ENCODE results near the gene OR5W2. TPM values are rescaled to one million over a fixed set of nuclear protein-coding genes. Genes with fewer than 3 reads are reported as not detected.

The OR5W2 gene
- total RNA-seq (not detected), polyA plus RNA-seq (not detected)

DNA sequence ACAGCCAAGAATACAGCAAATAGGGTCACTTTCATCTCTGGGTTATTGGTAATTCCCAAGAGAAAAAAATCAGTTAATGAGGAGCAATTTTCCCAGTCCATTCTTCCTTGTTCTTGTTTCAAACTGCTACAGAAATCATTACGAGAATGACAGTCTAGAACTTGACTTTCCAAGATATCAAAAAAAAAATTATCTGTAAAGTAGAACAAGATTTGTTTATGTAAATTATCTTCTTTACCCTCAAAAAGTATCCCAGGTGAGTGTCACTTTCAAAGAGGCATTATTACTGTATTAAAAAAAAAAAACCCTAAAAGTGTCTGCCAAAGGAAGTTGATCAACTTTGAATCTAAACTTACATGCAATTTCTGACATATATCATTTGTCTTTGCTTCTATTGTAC, at the start of gene OR5W2:
Gene OR5W2 (minus strand): TSS at position 101 of the 400 bp plus-strand sequence. CDS start 0 bp downstream, at position 101.
- Mint-ChIP-seq H3K4me3 (no peak within 1 kb of the TSS), H3K27ac (no peak within 1 kb of the TSS), H3K9me3 (peaks cover 0 to 22% (median 3%) of the 10 kb centered on the region in 7 donors), H3K27me3 (no peaks in the 10 kb centered on the region), H3K4me1 (no peaks in the 10 kb centered on the region), H3K36me3 (no peaks in the 10 kb centered on the region)
- Histone ChIP-seq H3K27me3 (ENCODE audit: control insufficient read depth, insufficient read depth, low read length) (no peaks in the 10 kb centered on the region), H3K27ac (ENCODE audit: insufficient read depth, low read length, poor library complexity, severe bottlenecking) (no peak within 1 kb of the TSS), H3K9me3 (ENCODE audit: control insufficient read depth in 2 of 2, low read length in 2 of 2) (no peaks in the 10 kb centered on the region), H3K4me3 (ENCODE audit: low read depth, low read length) (no peak within 1 kb of the TSS), H3K36me3 (ENCODE audit: control insufficient read depth, insufficient read depth, low read length) (no peaks in the 10 kb centered on the region), H3K4me1 (ENCODE audit: control insufficient read depth, insufficient read depth, low read length, poor library complexity, severe bottlenecking) (no peaks in the 10 kb centered on the region)
- DNase-seq (no peak), ATAC-seq (ENCODE audit: low read depth in 2 of 2) (no peak)

- peaks cover 0 to 15% (median 3%) of the 10 kb centered on the region in 7 donors for H3K9me3 Mint-ChIP-seq
- no peak overlapping the region for H3K4me3 Mint-ChIP-seq
- no peaks in the 10 kb centered on the region for H3K36me3 ChIP-seq (ENCODE audit: control insufficient read depth, insufficient read depth, low read length)
- no peak overlapping the region for H3K27ac ChIP-seq (ENCODE audit: insufficient read depth, low read length, poor library complexity, severe bottlenecking)
- no peaks in the 10 kb centered on the region for H3K36me3 Mint-ChIP-seq
- H3K4me1 ChIP-seq (ENCODE audit: control insufficient read depth, insufficient read depth, low read length, poor library complexity, severe bottlenecking), result no peaks in the 10 kb centered on the region
- no peaks in the 10 kb centered on the region for H3K27me3 ChIP-seq (ENCODE audit: control insufficient read depth, insufficient read depth, low read length)
- no peak for ATAC-seq (ENCODE audit: low read depth in 2 of 2)
- H3K9me3 ChIP-seq (ENCODE audit: control insufficient read depth in 2 of 2, low read length in 2 of 2), result no peaks in the 10 kb centered on the region
- H3K27ac Mint-ChIP-seq, result no peak overlapping the region
- H3K27me3 Mint-ChIP-seq, result no peaks in the 10 kb centered on the region
- H3K4me3 ChIP-seq (ENCODE audit: low read depth, low read length), result no peak overlapping the region
- DNase-seq, result no peak
- no peaks in the 10 kb centered on the region for H3K4me1 Mint-ChIP-seq
Measured at GRCh38 chr11:55956521-55956920, 42.1 kb upstream of the OR5W2 start.

DNA sequence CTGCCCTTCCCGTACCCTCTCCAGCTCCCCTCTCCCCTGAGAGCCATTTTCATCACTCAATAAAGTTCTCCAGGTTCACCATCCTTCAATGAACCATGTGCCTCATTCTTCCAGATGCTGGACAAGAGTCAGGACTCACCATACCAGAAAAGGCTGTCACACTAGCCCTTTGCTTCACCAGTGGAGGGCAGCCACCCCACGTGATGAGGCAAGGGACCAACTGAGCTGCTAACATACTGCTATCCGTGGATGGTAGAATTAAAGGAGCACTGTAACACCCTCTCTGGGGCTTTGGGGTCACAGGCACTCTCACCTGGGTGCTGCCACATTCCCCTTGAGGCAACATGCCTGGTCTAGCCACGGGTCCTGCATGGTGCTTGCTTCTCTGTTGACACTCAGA, 34.9 kb upstream of the OR5W2 start:
- Histone ChIP-seq H3K36me3 (ENCODE audit: control insufficient read depth, insufficient read depth, low read length) (no peaks in the 10 kb centered on the region), H3K4me1 (ENCODE audit: control insufficient read depth, insufficient read depth, low read length, poor library complexity, severe bottlenecking) (no peaks in the 10 kb centered on the region), H3K9me3 (ENCODE audit: control insufficient read depth in 2 of 2, low read length in 2 of 2) (no peaks in the 10 kb centered on the region), H3K4me3 (ENCODE audit: low read depth, low read length) (no peak overlapping the region), H3K27me3 (ENCODE audit: control insufficient read depth, insufficient read depth, low read length) (no peaks in the 10 kb centered on the region), H3K27ac (ENCODE audit: insufficient read depth, low read length, poor library complexity, severe bottlenecking) (no peak overlapping the region)
- no peak for DNase-seq
- ATAC-seq (ENCODE audit: low read depth in 2 of 2), result no peak
- H3K4me1 Mint-ChIP-seq, result no peaks in the 10 kb centered on the region
- no peak overlapping the region for H3K27ac Mint-ChIP-seq
- no peaks in the 10 kb centered on the region for H3K27me3 Mint-ChIP-seq
- H3K9me3 Mint-ChIP-seq, result peaks cover 0 to 10% (median 4%) of the 10 kb centered on the region in 7 donors
- H3K4me3 Mint-ChIP-seq, result no peak overlapping the region
- H3K36me3 Mint-ChIP-seq, result no peaks in the 10 kb centered on the region

GRCh38 chr11:55942785-55943392, 28.5 kb upstream of the OR5W2 start:
- H3K27me3 Mint-ChIP-seq, result no peaks in the 10 kb centered on the region
- peaks cover 0 to 6% (median 2%) of the 10 kb centered on the region in 7 donors for H3K9me3 Mint-ChIP-seq

GRCh38 chr11:55936300-55936699, 21.9 kb upstream of the OR5W2 start, which contains the start of gene OR5I1:
Gene OR5I1 (minus strand): TSS chr11:55936400. CDS start chr11:55936400, 0 bp downstream.
- Mint-ChIP-seq H3K4me3 (no peak within 1 kb of the TSS), H3K36me3 (no peaks in the 10 kb centered on the region), H3K9me3 (peaks cover 0 to 9% (median 3%) of the 10 kb centered on the region in 7 donors), H3K27me3 (no peaks in the 10 kb centered on the region), H3K27ac (no peak within 1 kb of the TSS), H3K4me1 (no peaks in the 10 kb centered on the region)
- no peak for DNase-seq
- no peaks in the 10 kb centered on the region for H3K36me3 ChIP-seq (ENCODE audit: control insufficient read depth, insufficient read depth, low read length)
- no peaks in the 10 kb centered on the region for H3K27me3 ChIP-seq (ENCODE audit: control insufficient read depth, insufficient read depth, low read length)
- no peaks in the 10 kb centered on the region for H3K4me1 ChIP-seq (ENCODE audit: control insufficient read depth, insufficient read depth, low read length, poor library complexity, severe bottlenecking)
- ATAC-seq (ENCODE audit: low read depth in 2 of 2), result no peak
- no peaks in the 10 kb centered on the region for H3K9me3 ChIP-seq (ENCODE audit: control insufficient read depth in 2 of 2, low read length in 2 of 2)
- no peak within 1 kb of the TSS for H3K4me3 ChIP-seq (ENCODE audit: low read depth, low read length)
- no peak within 1 kb of the TSS for H3K27ac ChIP-seq (ENCODE audit: insufficient read depth, low read length, poor library complexity, severe bottlenecking)

More at GRCh38 chr11:55942785-55943392, 28.5 kb upstream of the OR5W2 start:
- Mint-ChIP-seq H3K4me3 (no peak overlapping the region), H3K27ac (no peak overlapping the region), H3K36me3 (no peaks in the 10 kb centered on the region), H3K4me1 (no peaks in the 10 kb centered on the region)
- peak in 1 of 3 donors; percentile 14 for DNase-seq
- Histone ChIP-seq H3K4me1 (ENCODE audit: control insufficient read depth, insufficient read depth, low read length, poor library complexity, severe bottlenecking) (no peaks in the 10 kb centered on the region), H3K27me3 (ENCODE audit: control insufficient read depth, insufficient read depth, low read length) (no peaks in the 10 kb centered on the region), H3K4me3 (ENCODE audit: low read depth, low read length) (no peak overlapping the region), H3K36me3 (ENCODE audit: control insufficient read depth, insufficient read depth, low read length) (no peaks in the 10 kb centered on the region), H3K9me3 (ENCODE audit: control insufficient read depth in 2 of 2, low read length in 2 of 2) (no peaks in the 10 kb centered on the region), H3K27ac (ENCODE audit: insufficient read depth, low read length, poor library complexity, severe bottlenecking) (no peak overlapping the region)
- ATAC-seq (ENCODE audit: low read depth in 2 of 2), result no peak

GRCh38 chr11:55920537-55920936, 6.2 kb upstream of the OR5W2 start:
- no peaks in the 10 kb centered on the region for H3K27me3 ChIP-seq (ENCODE audit: control insufficient read depth, insufficient read depth, low read length)
- Mint-ChIP-seq H3K4me1 (no peaks in the 10 kb centered on the region), H3K27me3 (no peaks in the 10 kb centered on the region), H3K36me3 (no peaks in the 10 kb centered on the region), H3K9me3 (peaks cover 0 to 22% (median 5%) of the 10 kb centered on the region in 7 donors), H3K27ac (no peak overlapping the region), H3K4me3 (no peak overlapping the region)
- no peak overlapping the region for H3K4me3 ChIP-seq (ENCODE audit: low read depth, low read length)
- H3K4me1 ChIP-seq (ENCODE audit: control insufficient read depth, insufficient read depth, low read length, poor library complexity, severe bottlenecking), result no peaks in the 10 kb centered on the region
- H3K9me3 ChIP-seq (ENCODE audit: control insufficient read depth in 2 of 2, low read length in 2 of 2), result no peaks in the 10 kb centered on the region
- H3K36me3 ChIP-seq (ENCODE audit: control insufficient read depth, insufficient read depth, low read length), result no peaks in the 10 kb centered on the region
- ATAC-seq (ENCODE audit: low read depth in 2 of 2) (no peak), DNase-seq (no peak)
- H3K27ac ChIP-seq (ENCODE audit: insufficient read depth, low read length, poor library complexity, severe bottlenecking), result no peak overlapping the region

DNA sequence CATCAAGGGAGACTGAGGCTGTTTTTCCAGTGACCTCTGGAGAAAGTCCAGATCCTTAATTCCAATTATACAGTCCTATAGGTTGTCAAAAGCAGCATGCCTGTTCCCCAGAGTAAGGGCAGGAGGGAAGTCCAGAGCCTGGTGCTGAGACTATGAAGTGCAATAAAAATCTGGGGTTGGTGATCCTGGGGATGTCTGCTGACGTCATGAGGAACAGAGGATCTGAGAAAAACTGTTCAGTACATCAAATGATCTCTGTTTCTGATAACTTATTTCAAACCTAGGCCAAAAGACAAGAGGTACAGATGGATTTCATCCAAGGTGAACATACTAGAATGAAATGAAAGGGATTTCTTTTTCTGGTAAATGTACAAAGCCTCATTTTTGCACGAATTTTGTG, 12.1 kb downstream of the OR5W2 start:
- DNase-seq (no peak), ATAC-seq (ENCODE audit: low read depth in 2 of 2) (no peak)
- no peaks in the 10 kb centered on the region for H3K27me3 Mint-ChIP-seq
- H3K9me3 ChIP-seq (ENCODE audit: control insufficient read depth in 2 of 2, low read length in 2 of 2), result no peaks in the 10 kb centered on the region
- no peaks in the 10 kb centered on the region for H3K27me3 ChIP-seq (ENCODE audit: control insufficient read depth, insufficient read depth, low read length)
- H3K36me3 Mint-ChIP-seq, result no peaks in the 10 kb centered on the region
- H3K36me3 ChIP-seq (ENCODE audit: control insufficient read depth, insufficient read depth, low read length), result no peaks in the 10 kb centered on the region
- no peak overlapping the region for H3K4me3 Mint-ChIP-seq
- H3K9me3 Mint-ChIP-seq, result peaks cover 2 to 23% (median 8%) of the 10 kb centered on the region in 7 donors
- H3K4me3 ChIP-seq (ENCODE audit: low read depth, low read length), result no peak overlapping the region
- H3K4me1 Mint-ChIP-seq, result no peaks in the 10 kb centered on the region
- no peaks in the 10 kb centered on the region for H3K4me1 ChIP-seq (ENCODE audit: control insufficient read depth, insufficient read depth, low read length, poor library complexity, severe bottlenecking)
- no peak overlapping the region for H3K27ac ChIP-seq (ENCODE audit: insufficient read depth, low read length, poor library complexity, severe bottlenecking)
- H3K27ac Mint-ChIP-seq, result no peak overlapping the region

DNA sequence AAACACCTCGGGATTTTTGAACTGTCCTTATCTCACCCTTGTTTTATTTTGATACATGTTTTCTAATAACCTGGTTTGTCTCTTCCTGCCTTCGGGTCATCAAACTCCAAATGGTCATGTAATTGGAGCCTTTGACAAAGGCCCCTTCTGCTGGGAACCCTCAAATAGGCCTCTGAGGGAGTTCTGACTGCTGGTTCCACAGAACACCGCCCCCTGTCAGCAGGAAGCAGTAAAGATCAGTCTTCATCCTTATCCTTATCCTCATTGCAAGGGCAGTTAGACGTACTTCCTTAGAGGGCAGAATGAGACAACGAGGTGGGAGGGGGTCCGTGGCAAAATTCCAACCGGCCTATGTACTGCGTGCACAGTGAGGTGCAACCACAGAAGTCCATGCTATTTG, 19.2 kb downstream of the OR5W2 start:
- no peak overlapping the region for H3K4me3 Mint-ChIP-seq

More for the DNA sequence above, 19.2 kb downstream of the OR5W2 start:
- Mint-ChIP-seq H3K27me3 (no peaks in the 10 kb centered on the region), H3K4me1 (peaks cover 0 to 4% (median 0%) of the 10 kb centered on the region in 4 donors), H3K36me3 (no peaks in the 10 kb centered on the region), H3K9me3 (peaks cover 0 to 19% (median 5%) of the 10 kb centered on the region in 7 donors), H3K27ac (no peak overlapping the region)
- Histone ChIP-seq H3K27ac (ENCODE audit: insufficient read depth, low read length, poor library complexity, severe bottlenecking) (no peak overlapping the region), H3K27me3 (ENCODE audit: control insufficient read depth, insufficient read depth, low read length) (no peaks in the 10 kb centered on the region), H3K4me1 (ENCODE audit: control insufficient read depth, insufficient read depth, low read length, poor library complexity, severe bottlenecking) (no peaks in the 10 kb centered on the region), H3K36me3 (ENCODE audit: control insufficient read depth, insufficient read depth, low read length) (no peaks in the 10 kb centered on the region), H3K9me3 (ENCODE audit: control insufficient read depth in 2 of 2, low read length in 2 of 2) (peaks cover 0 to 3% of the 10 kb centered on the region in 2 experiments), H3K4me3 (ENCODE audit: low read depth, low read length) (no peak overlapping the region)
- ATAC-seq (ENCODE audit: low read depth in 2 of 2) (no peak), DNase-seq (no peak)
